Thyroid gland (tissue), 4 donors: ENCODE data around the gene MYL12B. TPM values are rescaled to one million over a fixed set of nuclear protein-coding genes. Genes with fewer than 3 reads are reported as not detected.

Experiments
- DNase-seq, 2 donors: peaks; one replicate each; pipeline ENCODE4 v3.0.0-alpha.2; 2019
- H3K27ac ChIP-seq, 3 donors: fragments of 200-600 bp; sonication (generic); 1 replicate in 2 of 3; 2 replicates in 1 of 3; pipeline ENCODE4 v1.5.1; 2016 to 2019; ENCODE audit warnings: mild to moderate bottlenecking in 1 of 3, moderate library complexity in 1 of 3
- H3K27me3 ChIP-seq: fragments of 200-600 bp; sonication (generic); one replicate; pipeline ENCODE4 v1.5.1; 2019
- H3K36me3 ChIP-seq, 2 donors: fragments of 200-600 bp; sonication (generic); one replicate each; pipeline ENCODE4 v1.5.1; 2016 to 2019
- H3K4me1 ChIP-seq, 2 donors: fragments of 200-600 bp; sonication (generic); one replicate each; pipeline ENCODE4 v1.5.1; 2017 to 2019
- H3K4me3 ChIP-seq, 3 donors: fragments of 200-600 bp; sonication (generic); replicated peaks in 1 of 3; 1 replicate in 2 of 3; 2 replicates in 1 of 3; pipeline ENCODE4 v1.5.1; 2016; ENCODE audit warnings: mild to moderate bottlenecking in 1 of 3
- H3K9me3 ChIP-seq: fragments of 200-600 bp; sonication (generic); one replicate; pipeline ENCODE4 v1.5.1; 2017
- POLR2A ChIP-seq, 2 donors: fragments of 450-650 bp; IDR thresholded peaks; one replicate each; pipeline ENCODE4 v1.6.1; 2017; ENCODE audit warnings: antibody characterized with exemption in 2 of 2, mild to moderate bottlenecking in 2 of 2, moderate library complexity in 1 of 2
- WGBS, 2 donors: methylation state at CpG; one replicate each; pipeline ENCODE4 v1.1.5; 2017; 5-methylcytosine and 5-hydroxymethylcytosine counted together
- intact Hi-C: fragments of 100-400 bp; cut with DNase I; formaldehyde crosslinking; loops from one replicate; pipeline ENCODE4 v1.15.1; 2023
- total RNA-seq, 4 donors: library from RNA; depleted of rRNA; stranded (reverse); fragments of >200 nt; gene quantifications; one replicate each; pipeline ENCODE4 v1.2.3, GENCODE V29; 2016
- TF ChIP-seq, protein P1 (sequence below), 6 experiments: fragments of 200-600 bp in 3 of 6; fragments of 450-650 bp in 3 of 6; sonication (generic) in 3 of 6; IDR thresholded peaks; one replicate each; pipeline ENCODE4 v1.5.1; 2016 to 2019; ENCODE audit warnings: antibody characterized with exemption in 6 of 6, mild to moderate bottlenecking in 2 of 6, inconsistent platforms in 1 of 6, moderate library complexity in 1 of 6

MYL12B gene
- total RNA-seq, 4 donors from 2014 or later: 334 to 467 (median 446) TPM

DNA sequence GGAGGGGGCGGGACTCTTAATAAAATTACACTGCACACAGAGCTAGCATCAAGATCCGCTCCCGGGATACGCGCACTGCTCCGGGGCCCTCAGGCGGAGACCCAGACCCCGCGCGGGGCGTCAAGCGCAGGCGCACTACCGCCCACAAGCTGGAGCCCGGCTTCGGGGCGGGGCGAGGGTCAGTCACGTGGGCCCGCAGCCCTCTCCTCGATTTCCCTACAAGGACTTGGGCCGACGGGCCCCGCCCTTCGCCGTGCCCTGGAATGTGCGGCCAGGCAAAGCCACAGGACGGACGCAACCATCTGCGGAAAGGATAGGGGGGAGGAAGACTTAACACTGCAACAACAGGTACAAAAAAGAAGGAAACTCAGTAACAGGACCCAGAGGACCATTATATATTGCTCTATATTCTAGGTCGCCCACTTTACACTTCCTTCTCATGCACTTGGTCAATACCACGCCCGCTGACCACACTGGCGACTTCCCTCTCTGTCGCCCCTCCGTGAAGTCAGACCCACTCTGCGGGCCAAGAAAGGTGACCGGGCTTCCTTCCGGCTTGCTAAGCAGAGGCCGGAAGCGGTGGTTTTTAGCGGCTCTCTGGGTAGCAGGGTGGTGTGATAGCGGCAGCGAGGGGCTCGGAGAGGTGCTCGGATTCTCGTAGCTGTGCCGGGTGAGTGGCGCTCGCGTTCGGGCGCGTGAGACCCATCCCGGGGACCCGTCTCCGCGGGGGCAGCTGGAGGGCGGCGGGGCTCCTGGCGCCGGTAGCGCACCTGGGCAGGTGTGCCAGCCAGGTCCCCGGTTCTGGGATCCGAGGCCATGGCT is 14.5 kb upstream of the MYL12B start, which contains the start of gene MYL12A:
TSS of gene MYL12A (plus strand) at position 562 of the 822 bp plus-strand sequence. CDS start 5,447 bp downstream, outside the sequence.
- Histone ChIP-seq H3K27me3 (no peaks in the 10 kb centered on the region), H3K4me3 (peak within 1 kb of the TSS; percentile 72 to 98 (median 96)), H3K9me3 (no peaks in the 10 kb centered on the region), H3K27ac (peak within 1 kb of the TSS; percentile 97 to 100 (median 99)), H3K4me1 (peaks cover 5 to 26% of the 10 kb centered on the region in 2 donors), H3K36me3 (peaks cover 0 to 5% of the 10 kb centered on the region in 2 donors)
- TF ChIP-seq, protein P1, sequence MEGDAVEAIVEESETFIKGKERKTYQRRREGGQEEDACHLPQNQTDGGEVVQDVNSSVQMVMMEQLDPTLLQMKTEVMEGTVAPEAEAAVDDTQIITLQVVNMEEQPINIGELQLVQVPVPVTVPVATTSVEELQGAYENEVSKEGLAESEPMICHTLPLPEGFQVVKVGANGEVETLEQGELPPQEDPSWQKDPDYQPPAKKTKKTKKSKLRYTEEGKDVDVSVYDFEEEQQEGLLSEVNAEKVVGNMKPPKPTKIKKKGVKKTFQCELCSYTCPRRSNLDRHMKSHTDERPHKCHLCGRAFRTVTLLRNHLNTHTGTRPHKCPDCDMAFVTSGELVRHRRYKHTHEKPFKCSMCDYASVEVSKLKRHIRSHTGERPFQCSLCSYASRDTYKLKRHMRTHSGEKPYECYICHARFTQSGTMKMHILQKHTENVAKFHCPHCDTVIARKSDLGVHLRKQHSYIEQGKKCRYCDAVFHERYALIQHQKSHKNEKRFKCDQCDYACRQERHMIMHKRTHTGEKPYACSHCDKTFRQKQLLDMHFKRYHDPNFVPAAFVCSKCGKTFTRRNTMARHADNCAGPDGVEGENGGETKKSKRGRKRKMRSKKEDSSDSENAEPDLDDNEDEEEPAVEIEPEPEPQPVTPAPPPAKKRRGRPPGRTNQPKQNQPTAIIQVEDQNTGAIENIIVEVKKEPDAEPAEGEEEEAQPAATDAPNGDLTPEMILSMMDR (IDR thresholded peaks at IDR 0.05): no peak
- TF ChIP-seq POLR2A (IDR thresholded peaks at IDR 0.05): peak; percentile 88 to 95
- 0% methylated on average over 45 to 55 of the region's 65 CpGs for WGBS, 2 donors
- intact Hi-C loops: loop anchor here (10.0 kb wide), 1 partner anchor 233 kb away; the partner anchor contains the start of gene LPIN2
- DNase-seq: peak; percentile 99

DNA sequence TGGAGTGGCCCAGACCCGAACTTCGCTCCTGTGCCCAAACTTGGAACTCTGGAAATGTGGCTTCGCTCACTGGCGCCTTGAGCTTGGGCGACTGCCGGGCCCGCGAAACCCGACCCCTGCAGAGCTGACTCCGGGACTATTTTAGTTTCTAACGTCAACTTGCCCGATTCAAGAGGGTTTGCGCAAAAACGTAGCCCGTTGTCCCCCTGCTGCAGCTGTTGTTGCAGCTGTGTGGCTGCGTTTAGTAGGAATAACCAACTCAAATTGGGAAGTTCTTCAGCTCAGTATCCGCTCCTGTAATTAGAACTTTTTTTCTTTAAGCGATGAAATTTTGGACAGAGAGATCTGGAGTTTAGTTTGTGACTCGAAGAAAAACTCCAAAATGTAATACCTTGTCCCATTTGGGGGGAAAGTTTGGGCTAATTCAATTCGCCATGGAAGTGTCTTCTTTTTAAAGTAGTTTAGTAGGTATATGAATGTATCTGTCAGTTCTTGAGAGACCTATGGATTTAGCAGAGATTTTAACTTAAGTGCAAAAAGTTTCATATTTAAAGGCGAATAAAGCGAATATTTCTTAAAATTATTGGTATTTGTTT is 13.8 kb upstream of the MYL12B start:
- H3K27ac ChIP-seq: peak overlapping the region; percentile 97 to 100 (median 99)
- peak overlapping the region; percentile 72 to 98 (median 96) for H3K4me3 ChIP-seq
- WGBS, 2 donors: 1% methylated on average over 14 to 16 of the region's 22 CpGs
- peak in 1 of 2 donors; percentile 42 for DNase-seq
- H3K36me3 ChIP-seq: peaks cover 0 to 8% of the 10 kb centered on the region in 2 donors
- H3K4me1 ChIP-seq: peaks cover 5 to 32% of the 10 kb centered on the region in 2 donors
- H3K27me3 ChIP-seq: no peaks in the 10 kb centered on the region
- H3K9me3 ChIP-seq: no peaks in the 10 kb centered on the region
- no peak for TF ChIP-seq POLR2A (IDR thresholded peaks at IDR 0.05)
- TF ChIP-seq, protein P1 (IDR thresholded peaks at IDR 0.05): no peak
- intact Hi-C loops: loop anchor here (10.0 kb wide), 1 partner anchor 233 kb away; the partner anchor contains the start of gene LPIN2

DNA sequence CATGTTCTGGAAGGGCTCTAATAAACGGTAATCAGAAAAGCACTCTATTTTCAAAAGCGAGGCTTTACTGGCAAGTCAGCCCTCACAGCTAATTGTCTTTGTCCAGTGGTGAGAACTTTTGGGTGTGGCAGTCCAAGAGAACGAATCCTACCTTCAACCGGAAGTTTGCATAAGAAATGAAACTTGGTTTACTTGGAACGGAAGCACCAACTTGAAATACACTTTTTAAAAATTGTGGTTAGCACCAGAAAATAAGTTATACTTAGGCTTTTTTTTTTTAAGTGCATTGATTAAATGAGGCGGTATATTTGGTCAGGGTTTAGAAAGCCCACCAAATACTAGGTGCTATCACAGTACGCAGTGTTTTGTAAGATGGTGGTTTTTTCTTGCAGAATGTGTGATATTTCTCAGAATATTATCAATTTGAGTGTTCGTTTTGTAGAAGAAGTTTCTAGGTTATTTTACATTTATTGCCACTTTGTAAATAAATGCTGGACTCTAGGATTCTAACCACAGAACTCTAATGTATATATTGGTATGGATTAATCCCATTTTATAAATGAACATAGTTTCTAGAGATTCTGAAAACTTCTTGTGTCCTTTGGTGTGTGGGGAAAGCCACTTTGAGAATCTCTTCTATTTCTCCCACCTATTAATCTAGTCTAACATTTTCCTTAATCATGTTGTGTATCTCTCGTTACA is 13.1 kb upstream of the MYL12B start:
- Histone ChIP-seq H3K27ac (peak overlapping the region; percentile 97 to 100 (median 99)), H3K36me3 (peaks cover 4 to 14% of the 10 kb centered on the region in 2 donors), H3K4me3 (peak overlapping the region in 2 of 3 donors; percentile 72 to 98), H3K9me3 (no peaks in the 10 kb centered on the region), H3K4me1 (peaks cover 5 to 32% of the 10 kb centered on the region in 2 donors), H3K27me3 (no peaks in the 10 kb centered on the region)
- peak in 1 of 2 donors; percentile 56 for TF ChIP-seq POLR2A (IDR thresholded peaks at IDR 0.05)
- TF ChIP-seq, protein P1 (IDR thresholded peaks at IDR 0.05): no peak
- intact Hi-C loops: loop anchor here (10.0 kb wide), 1 partner anchor 234 kb away; the partner anchor contains the start of gene LPIN2
- DNase-seq: peak in 1 of 2 donors; percentile 26
- WGBS, 2 donors: 22 to 25% methylated on average over 9 of the region's 9 CpGs

DNA sequence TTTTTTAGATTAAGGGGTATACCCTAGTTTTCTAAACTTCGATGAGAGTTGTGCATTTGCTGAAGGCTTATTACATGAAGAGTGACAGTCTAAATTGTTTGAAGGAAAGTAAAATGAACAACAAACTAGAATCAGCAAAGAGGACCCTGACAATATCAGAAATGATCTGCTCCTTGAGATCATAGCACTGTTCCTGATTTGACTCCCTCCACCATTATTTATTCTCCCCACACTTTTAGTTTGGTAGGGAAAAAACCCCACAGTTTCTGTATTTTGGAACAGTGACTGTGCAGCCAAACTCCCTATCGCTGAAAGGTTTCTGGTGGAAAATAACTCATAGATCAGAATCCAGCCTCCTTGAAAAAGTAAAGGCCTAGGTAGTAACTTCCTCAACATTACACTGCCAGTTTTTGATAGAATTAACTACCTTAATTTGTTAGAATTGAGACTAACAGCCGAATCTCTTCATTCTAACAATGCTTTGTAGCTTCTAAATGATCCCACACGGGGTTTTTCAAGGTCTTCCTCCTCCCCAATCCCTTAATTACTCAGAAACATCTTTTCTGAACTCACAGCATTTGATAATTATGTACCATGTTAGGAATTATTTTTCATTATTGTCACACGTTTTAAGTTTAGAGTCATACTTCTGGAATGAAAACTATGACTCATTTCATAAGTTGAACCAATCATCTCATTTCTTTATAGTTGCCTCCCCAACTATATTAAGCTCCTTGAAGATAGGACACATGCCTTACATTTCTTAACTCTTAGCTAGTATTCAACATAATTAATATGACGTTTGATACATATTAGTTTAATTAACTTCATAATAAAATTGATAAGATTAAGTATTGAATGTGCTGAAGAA is 11.5 kb upstream of the MYL12B start:
- intact Hi-C loops: no loop called here
- H3K27ac ChIP-seq: peak overlapping the region in 2 of 3 donors; percentile 31 to 39
- peaks cover 5 to 30% of the 10 kb centered on the region in 2 donors for H3K4me1 ChIP-seq
- peaks cover 18 to 31% of the 10 kb centered on the region in 2 donors for H3K36me3 ChIP-seq
- 64 to 65% methylated on average over 6 of the region's 6 CpGs for WGBS, 2 donors
- no peak for DNase-seq
- no peak for TF ChIP-seq POLR2A (IDR thresholded peaks at IDR 0.05)
- TF ChIP-seq, protein P1 (IDR thresholded peaks at IDR 0.05): no peak
- H3K27me3 ChIP-seq: no peaks in the 10 kb centered on the region
- H3K4me3 ChIP-seq: no peak overlapping the region
- no peaks in the 10 kb centered on the region for H3K9me3 ChIP-seq
